Measurements from ENCODE around the gene CMIP.

Gene CMIP

GRCh38 chr16:81457326-81458133, 12.9 kb downstream of the CMIP start:
- peak overlapping the region in 1 of 2 experiments; percentile 62 for H3K27ac ChIP-seq (ENCODE audit: insufficient read depth in 1 of 2, low read depth in 1 of 2, low read length in 2 of 2, poor library complexity in 1 of 2, severe bottlenecking in 2 of 2)
- 43% methylated on average over 12 of the region's 17 CpGs for WGBS (ENCODE audit: insufficient coverage)
- H3K9me3 ChIP-seq (ENCODE audit: control extremely low read depth in 1 of 5, control insufficient read depth in 4 of 5, insufficient read depth in 2 of 5, low read depth in 1 of 5, low read length in 4 of 5), result no peaks in the 10 kb centered on the region
- ChIA-PET CTCF (interaction anchor here (0.8 to 1.3 kb wide), 8 partner anchors 11 to 395 kb away, joined by 3 to 4 read pairs (median 3); no protein-coding TSS in a partner anchor), POLR2A (no interaction called here)
- H3K27me3 ChIP-seq (replicated peaks in 2 of 5; ENCODE audit: control insufficient read depth in 4 of 5, insufficient read depth in 5 of 5, low read length in 4 of 5), result no peaks in the 10 kb centered on the region
- H3K4me3 ChIP-seq (ENCODE audit: control insufficient read depth in 1 of 7, extremely low read depth in 1 of 7, insufficient read depth in 4 of 7, low read depth in 2 of 7, low read length in 6 of 7), result no peak overlapping the region
- peaks cover 0 to 29% (median 14%) of the 10 kb centered on the region in 4 experiments for H3K36me3 ChIP-seq (ENCODE audit: control insufficient read depth in 4 of 4, insufficient read depth in 4 of 4, low read length in 3 of 4)
- peak; percentile 49 to 80 (median 76) for DNase-seq
- H3K4me1 ChIP-seq (ENCODE audit: control extremely low read depth in 1 of 4, control insufficient read depth in 4 of 4, insufficient read depth in 4 of 4, low read length in 3 of 4), result peaks cover 10 to 56% (median 25%) of the 10 kb centered on the region in 4 experiments

- ChIA-PET CTCF (interaction anchor here (0.8 to 1.3 kb wide), 8 partner anchors 17 to 394 kb away, joined by 3 to 4 read pairs (median 3); no protein-coding TSS in a partner anchor), POLR2A (no interaction called here)
- H3K9me3 ChIP-seq (ENCODE audit: control extremely low read depth in 1 of 5, control insufficient read depth in 4 of 5, insufficient read depth in 2 of 5, low read depth in 1 of 5, low read length in 4 of 5), result no peaks in the 10 kb centered on the region
- H3K36me3 ChIP-seq (ENCODE audit: control insufficient read depth in 4 of 4, insufficient read depth in 4 of 4, low read length in 3 of 4), result peaks cover 0 to 34% (median 14%) of the 10 kb centered on the region in 4 experiments
- H3K4me3 ChIP-seq (ENCODE audit: control insufficient read depth in 1 of 7, extremely low read depth in 1 of 7, insufficient read depth in 4 of 7, low read depth in 2 of 7, low read length in 6 of 7), result no peak overlapping the region
- no peaks in the 10 kb centered on the region for H3K27me3 ChIP-seq (replicated peaks in 2 of 5; ENCODE audit: control insufficient read depth in 4 of 5, insufficient read depth in 5 of 5, low read length in 4 of 5)
- 96% methylated on average over 7 of the region's 8 CpGs for WGBS (ENCODE audit: insufficient coverage)
- peaks cover 9 to 49% (median 21%) of the 10 kb centered on the region in 4 experiments for H3K4me1 ChIP-seq (ENCODE audit: control extremely low read depth in 1 of 4, control insufficient read depth in 4 of 4, insufficient read depth in 4 of 4, low read length in 3 of 4)
- peak overlapping the region in 1 of 2 experiments; percentile 62 for H3K27ac ChIP-seq (ENCODE audit: insufficient read depth in 1 of 2, low read depth in 1 of 2, low read length in 2 of 2, poor library complexity in 1 of 2, severe bottlenecking in 2 of 2)
- no peak for DNase-seq
Observed at GRCh38 chr16:81458149-81458669, 13.6 kb downstream of the CMIP start.

GRCh38 chr16:81458827-81459598, 14.4 kb downstream of the CMIP start:
- ChIA-PET CTCF (interaction anchor here (0.6 to 1.2 kb wide), 5 partner anchors 8 to 42 kb away, joined by 3 read pairs; no protein-coding TSS in a partner anchor), POLR2A (no interaction called here)
- 88% methylated on average over 12 of the region's 19 CpGs for WGBS (ENCODE audit: insufficient coverage)
- Histone ChIP-seq H3K27me3 (replicated peaks in 2 of 5; ENCODE audit: control insufficient read depth in 4 of 5, insufficient read depth in 5 of 5, low read length in 4 of 5) (no peaks in the 10 kb centered on the region), H3K4me1 (ENCODE audit: control extremely low read depth in 1 of 4, control insufficient read depth in 4 of 4, insufficient read depth in 4 of 4, low read length in 3 of 4) (peaks cover 9 to 49% (median 16%) of the 10 kb centered on the region in 4 experiments), H3K9me3 (ENCODE audit: control extremely low read depth in 1 of 5, control insufficient read depth in 4 of 5, insufficient read depth in 2 of 5, low read depth in 1 of 5, low read length in 4 of 5) (no peaks in the 10 kb centered on the region), H3K27ac (ENCODE audit: insufficient read depth in 1 of 2, low read depth in 1 of 2, low read length in 2 of 2, poor library complexity in 1 of 2, severe bottlenecking in 2 of 2) (no peak overlapping the region), H3K4me3 (ENCODE audit: control insufficient read depth in 1 of 7, extremely low read depth in 1 of 7, insufficient read depth in 4 of 7, low read depth in 2 of 7, low read length in 6 of 7) (no peak overlapping the region), H3K36me3 (ENCODE audit: control insufficient read depth in 4 of 4, insufficient read depth in 4 of 4, low read length in 3 of 4) (peaks cover 0 to 34% (median 15%) of the 10 kb centered on the region in 4 experiments)
- DNase-seq, result no peak

GRCh38 chr16:81460075-81460474, 15.5 kb downstream of the CMIP start:
- Histone ChIP-seq H3K4me1 (ENCODE audit: control extremely low read depth in 1 of 4, control insufficient read depth in 4 of 4, insufficient read depth in 4 of 4, low read length in 3 of 4) (peaks cover 9 to 53% (median 16%) of the 10 kb centered on the region in 4 experiments), H3K4me3 (ENCODE audit: control insufficient read depth in 1 of 7, extremely low read depth in 1 of 7, insufficient read depth in 4 of 7, low read depth in 2 of 7, low read length in 6 of 7) (no peak overlapping the region)

GRCh38 chr16:81461243-81461642, 16.6 kb downstream of the CMIP start:
- whole genome bisulfite sequencing (ENCODE audit: insufficient coverage), result 92% methylated on average over 3 of the region's 4 CpGs
- DNase-seq, result no peak
- CTCF ChIA-PET, result interaction anchor here (1.2 to 1.8 kb wide), 5 partner anchors 9 to 36 kb away, joined by 3 to 5 read pairs (median 3); no protein-coding TSS in a partner anchor
- peaks cover 9 to 52% (median 16%) of the 10 kb centered on the region in 4 experiments for H3K4me1 ChIP-seq (ENCODE audit: control extremely low read depth in 1 of 4, control insufficient read depth in 4 of 4, insufficient read depth in 4 of 4, low read length in 3 of 4)
- peaks cover 0 to 32% (median 16%) of the 10 kb centered on the region in 4 experiments for H3K36me3 ChIP-seq (ENCODE audit: control insufficient read depth in 4 of 4, insufficient read depth in 4 of 4, low read length in 3 of 4)
- POLR2A ChIA-PET, result no interaction called here
- no peaks in the 10 kb centered on the region for H3K9me3 ChIP-seq (ENCODE audit: control extremely low read depth in 1 of 5, control insufficient read depth in 4 of 5, insufficient read depth in 2 of 5, low read depth in 1 of 5, low read length in 4 of 5)
- no peaks in the 10 kb centered on the region for H3K27me3 ChIP-seq (replicated peaks in 2 of 5; ENCODE audit: control insufficient read depth in 4 of 5, insufficient read depth in 5 of 5, low read length in 4 of 5)
- H3K27ac ChIP-seq (ENCODE audit: insufficient read depth in 1 of 2, low read depth in 1 of 2, low read length in 2 of 2, poor library complexity in 1 of 2, severe bottlenecking in 2 of 2), result no peak overlapping the region
- H3K4me3 ChIP-seq (ENCODE audit: control insufficient read depth in 1 of 7, extremely low read depth in 1 of 7, insufficient read depth in 4 of 7, low read depth in 2 of 7, low read length in 6 of 7), result no peak overlapping the region

More at GRCh38 chr16:81460075-81460474, 15.5 kb downstream of the CMIP start:
- H3K27ac ChIP-seq (ENCODE audit: insufficient read depth in 1 of 2, low read depth in 1 of 2, low read length in 2 of 2, poor library complexity in 1 of 2, severe bottlenecking in 2 of 2), result no peak overlapping the region
- peaks cover 0 to 34% (median 16%) of the 10 kb centered on the region in 4 experiments for H3K36me3 ChIP-seq (ENCODE audit: control insufficient read depth in 4 of 4, insufficient read depth in 4 of 4, low read length in 3 of 4)
- no peak for DNase-seq
- CTCF ChIA-PET, result interaction anchor here (1.8 kb wide), 1 partner anchor 8 kb away, joined by 5 read pairs; no protein-coding TSS in a partner anchor
- 100% methylated on average over 1 of the region's 3 CpGs for WGBS (ENCODE audit: insufficient coverage)
- H3K27me3 ChIP-seq (replicated peaks in 2 of 5; ENCODE audit: control insufficient read depth in 4 of 5, insufficient read depth in 5 of 5, low read length in 4 of 5), result no peaks in the 10 kb centered on the region
- POLR2A ChIA-PET, result no interaction called here
- H3K9me3 ChIP-seq (ENCODE audit: control extremely low read depth in 1 of 5, control insufficient read depth in 4 of 5, insufficient read depth in 2 of 5, low read depth in 1 of 5, low read length in 4 of 5), result no peaks in the 10 kb centered on the region

- DNase-seq, result no peak
- WGBS (ENCODE audit: insufficient coverage), result 92% methylated on average over 3 of the region's 4 CpGs
- peaks cover 0 to 28% (median 12%) of the 10 kb centered on the region in 4 experiments for H3K36me3 ChIP-seq (ENCODE audit: control insufficient read depth in 4 of 4, insufficient read depth in 4 of 4, low read length in 3 of 4)
- CTCF ChIA-PET, result interaction anchor here (1.0 to 1.8 kb wide), 6 partner anchors 10 to 59 kb away, joined by 3 to 5 read pairs (median 4); no protein-coding TSS in a partner anchor
- no peaks in the 10 kb centered on the region for H3K27me3 ChIP-seq (replicated peaks in 2 of 5; ENCODE audit: control insufficient read depth in 4 of 5, insufficient read depth in 5 of 5, low read length in 4 of 5)
- POLR2A ChIA-PET, result no interaction called here
- no peak overlapping the region for H3K4me3 ChIP-seq (ENCODE audit: control insufficient read depth in 1 of 7, extremely low read depth in 1 of 7, insufficient read depth in 4 of 7, low read depth in 2 of 7, low read length in 6 of 7)
- H3K27ac ChIP-seq (ENCODE audit: insufficient read depth in 1 of 2, low read depth in 1 of 2, low read length in 2 of 2, poor library complexity in 1 of 2, severe bottlenecking in 2 of 2), result no peak overlapping the region
- H3K4me1 ChIP-seq (ENCODE audit: control extremely low read depth in 1 of 4, control insufficient read depth in 4 of 4, insufficient read depth in 4 of 4, low read length in 3 of 4), result peaks cover 9 to 52% (median 16%) of the 10 kb centered on the region in 4 experiments
- H3K9me3 ChIP-seq (ENCODE audit: control extremely low read depth in 1 of 5, control insufficient read depth in 4 of 5, insufficient read depth in 2 of 5, low read depth in 1 of 5, low read length in 4 of 5), result no peaks in the 10 kb centered on the region
Observed at GRCh38 chr16:81461766-81462165, 17.2 kb downstream of the CMIP start.

Data from common myeloid progenitor, CD34-positive (primary cell).